HG03064 (cell line): Measurements from ENCODE around the gene ANKRD24.
"Not testable (repeated sequence)": the region's sequence is repeated elsewhere in the genome, so short reads cannot be mapped to it uniquely, and the experiment has no call there.

Experiments
- ATAC-seq: cut with Tn5 transposase; IDR thresholded peaks from one replicate; pipeline ENCODE4 v1.9.1; 2021; ENCODE audit warnings: low read depth; ENCODE audit not compliant: unreplicated experiment

Gene ANKRD24

DNA sequence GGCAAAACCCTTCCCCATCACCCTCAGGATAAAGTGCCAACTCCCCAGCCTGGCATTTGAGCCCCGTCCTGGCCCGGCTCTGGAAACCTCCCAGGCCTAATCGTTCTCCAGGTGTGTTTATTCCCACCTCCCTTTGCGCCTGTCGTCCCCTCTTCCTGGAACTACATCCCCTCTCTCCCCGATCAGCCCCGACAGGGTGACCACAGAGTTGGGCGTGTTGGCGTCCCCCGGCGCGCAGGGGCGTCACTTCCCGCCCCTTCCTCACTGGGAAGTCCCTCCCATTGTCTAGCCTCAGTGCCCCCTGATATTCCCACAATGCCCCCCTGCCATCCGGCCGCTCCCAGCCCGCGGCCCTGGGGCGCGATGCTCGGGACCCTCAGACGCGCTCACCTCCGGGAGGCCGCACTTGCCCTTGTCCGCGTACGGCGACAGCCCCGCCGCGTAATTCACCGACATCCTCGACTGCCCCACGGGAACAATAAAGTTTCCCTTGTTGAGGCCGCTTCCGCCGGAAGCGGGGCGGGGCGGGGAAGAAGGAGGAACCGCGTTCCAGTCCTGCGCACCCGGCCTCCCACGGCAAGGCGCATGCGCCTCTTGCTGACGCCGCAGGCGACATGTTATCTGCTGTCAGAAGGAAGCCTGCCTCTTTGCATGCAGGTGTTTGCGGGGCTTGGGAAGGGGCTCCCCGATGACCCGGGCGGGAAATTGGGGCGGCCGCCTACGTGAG, at the start of gene ANKRD24, which contains the start of gene SIRT6:
ANKRD24 (plus strand) TSS at position 606 of the 727 bp plus-strand sequence. CDS start 3,737 bp downstream, outside the sequence.
SIRT6 (minus strand) TSS at position 480 of the 727 bp plus-strand sequence; CDS start at position 456, 24 bp downstream.
- peak; percentile 46 for ATAC-seq

DNA sequence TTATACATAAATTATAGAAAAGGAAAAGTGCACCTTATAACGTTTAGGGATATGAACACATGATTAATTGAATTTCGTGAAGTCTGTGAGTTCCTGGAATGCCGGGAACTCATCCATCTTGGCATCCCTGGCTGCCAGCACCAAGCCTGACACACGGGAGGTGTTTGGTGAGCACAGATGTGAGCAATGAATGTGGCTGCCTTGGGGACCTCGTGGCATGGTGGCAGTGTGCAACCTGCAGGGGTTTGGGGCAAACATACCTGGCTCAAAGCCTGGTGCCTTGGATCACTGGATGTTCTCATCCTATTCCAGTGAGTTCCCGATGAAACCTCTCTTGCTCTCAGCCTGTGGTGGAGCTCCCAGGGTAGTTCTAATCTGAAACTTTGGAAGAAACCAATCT, 48.1 kb upstream of the ANKRD24 start:
- no peak for ATAC-seq

DNA sequence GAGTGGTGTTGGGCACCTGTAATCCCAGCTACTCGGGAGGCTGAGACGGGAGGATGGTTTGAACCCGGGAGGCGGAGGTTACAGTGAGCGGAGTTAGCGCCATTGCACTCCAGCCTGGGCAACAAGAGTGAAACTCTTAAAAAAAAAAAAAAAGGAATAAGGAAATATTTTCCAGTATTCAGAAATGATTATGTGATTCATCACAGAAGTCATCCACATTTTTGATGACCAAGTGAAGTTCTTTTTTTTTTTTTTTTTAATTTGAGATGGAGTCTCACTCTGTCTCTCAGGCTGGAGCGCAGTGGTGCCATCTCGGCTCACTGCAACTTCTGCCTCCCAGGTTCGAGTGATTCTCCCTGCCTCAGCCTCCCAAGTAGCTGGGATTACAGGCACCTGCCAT, 47.1 kb upstream of the ANKRD24 start:
- not testable (repeated sequence) for ATAC-seq

DNA sequence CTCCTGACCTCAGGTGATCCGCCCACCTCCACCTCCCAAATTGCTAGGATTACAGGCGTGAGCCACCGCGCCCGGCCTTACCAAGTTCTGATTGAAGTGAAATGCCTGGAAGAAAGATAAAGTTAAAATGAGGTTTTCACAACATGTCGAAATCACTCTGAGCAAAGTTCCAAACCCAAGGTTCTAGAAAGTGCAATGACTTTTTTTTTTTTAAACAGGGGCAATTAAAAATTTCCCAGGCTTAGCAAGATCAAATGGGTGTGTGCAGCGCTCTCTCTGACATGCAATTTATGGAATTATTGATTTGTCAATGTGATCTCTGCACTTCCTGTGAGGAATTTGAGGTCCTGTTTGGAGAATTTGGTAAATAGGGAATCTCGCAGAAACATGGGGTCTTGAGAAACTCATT, 45.8 kb upstream of the ANKRD24 start:
- ATAC-seq, result no peak

DNA sequence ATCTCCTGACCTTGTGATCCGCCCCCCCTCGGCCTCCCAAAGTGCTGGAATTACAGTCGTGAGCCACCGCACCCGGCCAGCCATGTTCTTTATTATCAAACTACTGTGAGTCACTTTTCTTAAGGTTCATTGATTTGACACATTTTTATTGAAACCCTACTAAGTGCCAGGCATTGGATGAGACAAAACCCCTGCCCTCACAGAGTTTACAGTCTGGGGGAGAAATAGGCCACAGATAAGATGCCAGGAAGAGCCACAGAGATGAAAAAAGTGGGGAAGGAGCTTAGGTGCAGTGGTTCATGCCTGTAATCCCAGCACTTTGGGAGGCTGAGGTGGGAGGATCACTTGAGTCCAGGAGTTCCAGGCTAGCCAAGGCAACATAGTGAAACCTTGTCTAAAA, 44.0 kb upstream of the ANKRD24 start:
- ATAC-seq, result no peak

DNA sequence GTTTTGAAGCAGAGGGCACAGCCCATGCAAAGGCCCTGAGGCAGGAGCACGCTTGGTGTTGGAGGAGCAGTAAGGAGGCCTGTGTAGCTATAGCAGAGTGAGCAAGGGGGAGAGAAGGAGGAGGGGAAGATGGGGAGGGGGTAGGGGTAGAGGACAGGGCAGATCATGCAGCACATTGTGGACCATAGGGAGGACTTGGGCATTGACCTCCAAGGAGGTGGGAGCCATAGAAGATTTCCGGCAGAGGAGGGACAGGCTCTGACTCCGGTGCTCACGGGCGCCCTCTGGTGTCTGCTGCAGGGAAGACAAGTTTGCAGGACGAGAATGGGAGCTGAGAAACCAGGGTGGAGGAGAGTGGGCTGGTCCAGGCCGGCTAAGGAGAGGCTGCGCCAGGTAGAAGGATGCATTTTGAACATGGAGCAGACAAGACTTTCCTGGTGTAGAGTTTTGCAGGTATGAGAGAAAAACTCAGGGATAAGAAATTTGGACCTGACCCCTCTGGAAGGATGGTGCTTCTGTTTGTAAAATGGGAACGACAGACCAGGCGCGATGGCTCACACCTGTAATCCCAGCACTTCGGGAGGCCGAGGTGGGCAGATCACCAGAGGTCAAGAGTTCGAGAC, 42.8 kb upstream of the ANKRD24 start:
- no peak for ATAC-seq

DNA sequence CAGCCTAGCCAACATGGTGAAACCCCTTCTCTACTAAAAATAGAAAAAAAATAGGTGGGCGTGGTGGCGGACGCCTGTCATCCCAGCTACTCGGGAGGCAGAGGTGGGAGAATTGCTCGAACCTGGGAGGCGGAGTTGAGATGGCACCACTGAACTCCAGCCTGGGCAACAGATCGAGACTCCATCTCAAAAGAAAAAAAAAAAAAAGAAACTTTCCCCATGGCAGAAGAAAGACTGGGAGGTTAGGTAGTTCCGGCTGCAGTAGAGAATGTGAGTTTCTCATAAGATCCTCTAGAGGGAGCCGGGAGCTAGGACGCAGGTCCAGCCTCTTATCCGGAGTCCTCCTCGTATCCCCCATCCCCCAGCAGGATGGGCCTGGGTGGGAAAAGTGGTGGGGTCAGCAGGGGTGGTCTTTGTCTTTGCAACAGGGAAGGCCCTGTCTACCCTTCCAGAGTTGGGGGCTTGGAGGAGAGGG, 42.2 kb upstream of the ANKRD24 start:
- no peak for ATAC-seq

DNA sequence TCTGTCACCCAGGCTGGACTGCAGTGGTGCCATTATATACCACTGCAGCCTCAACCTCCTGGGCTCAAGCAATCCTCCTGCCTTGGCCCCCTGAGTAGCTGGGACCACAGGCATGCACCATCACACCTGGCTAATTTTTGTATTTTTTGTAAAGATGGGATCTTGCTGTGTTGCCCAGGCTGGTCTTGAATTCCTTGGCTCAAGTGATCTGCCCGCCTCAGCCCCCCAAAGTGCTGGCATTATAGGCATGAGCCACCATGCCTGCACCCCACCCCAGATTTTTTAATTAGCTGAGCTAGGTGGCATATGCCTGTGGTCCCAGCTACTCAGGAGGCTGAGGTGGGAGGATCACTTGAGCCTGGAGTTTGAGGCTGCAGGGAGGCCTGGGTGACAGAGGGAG, 39.6 kb upstream of the ANKRD24 start:
- ATAC-seq, result not testable (repeated sequence)

DNA sequence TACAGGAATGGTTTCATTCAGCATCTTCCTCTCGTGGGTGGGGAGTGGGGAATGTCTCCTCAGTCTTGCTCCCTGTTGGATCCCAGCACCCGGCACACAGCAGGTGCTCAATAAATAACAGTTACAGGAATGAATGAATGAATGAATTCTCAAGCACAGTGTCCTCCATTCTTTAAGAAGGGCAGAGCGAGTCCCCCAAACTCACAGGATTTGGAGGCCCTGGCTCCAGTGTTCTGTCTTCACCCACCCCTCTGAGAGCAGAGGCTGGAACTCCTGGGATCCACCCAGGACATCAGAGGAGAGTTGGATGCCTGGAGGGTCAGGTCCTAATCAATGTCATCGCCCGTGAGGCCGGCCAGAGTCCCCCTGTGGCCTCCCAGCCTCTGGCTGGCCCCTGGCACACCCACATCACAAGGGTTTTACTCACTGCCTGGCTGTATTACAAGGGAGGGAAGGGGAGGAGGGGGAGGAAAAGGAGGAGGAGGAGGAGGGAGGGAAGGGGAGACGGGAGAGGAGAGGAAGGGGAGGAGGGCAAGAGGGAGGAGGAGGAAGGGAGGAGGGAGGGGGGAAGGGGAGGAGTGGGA, 37.7 kb upstream of the ANKRD24 start:
- no peak for ATAC-seq

DNA sequence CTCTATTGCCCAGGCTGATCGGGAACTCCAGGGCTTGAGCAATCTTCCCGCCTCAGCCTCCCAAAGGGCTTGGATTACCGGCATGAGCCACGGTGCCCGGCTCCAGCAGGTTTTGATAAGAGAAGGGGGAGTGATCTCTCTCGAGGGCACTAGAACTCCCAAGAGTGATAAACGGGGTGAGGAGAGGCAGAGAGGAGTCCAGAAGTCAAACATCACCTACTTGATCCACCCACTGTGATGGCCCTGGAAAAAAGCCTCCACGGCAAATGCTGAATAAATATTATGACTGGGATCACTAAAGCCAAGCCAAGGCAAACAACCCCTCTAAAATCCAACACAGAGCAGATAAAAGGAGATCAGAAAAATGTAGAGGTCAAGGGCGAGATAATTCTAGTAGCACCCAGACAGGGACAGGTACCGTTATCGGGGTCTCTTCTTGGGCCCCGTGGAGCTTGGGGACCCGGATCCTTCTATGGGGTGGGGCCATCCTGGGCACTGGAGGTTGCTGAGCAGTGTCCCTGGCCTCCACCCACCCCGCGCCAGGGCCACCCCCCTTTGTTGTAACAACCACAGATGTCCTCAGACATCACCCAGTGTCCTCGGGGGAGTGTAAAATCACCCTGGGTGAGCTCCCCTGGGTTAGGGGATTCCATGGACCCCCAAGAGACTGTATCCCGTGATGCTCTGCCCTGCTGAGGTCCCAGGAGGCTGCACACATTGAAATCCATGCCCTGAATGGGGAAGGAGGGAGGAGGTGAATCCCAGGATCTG, 32.8 kb upstream of the ANKRD24 start:
- ATAC-seq, result no peak

DNA sequence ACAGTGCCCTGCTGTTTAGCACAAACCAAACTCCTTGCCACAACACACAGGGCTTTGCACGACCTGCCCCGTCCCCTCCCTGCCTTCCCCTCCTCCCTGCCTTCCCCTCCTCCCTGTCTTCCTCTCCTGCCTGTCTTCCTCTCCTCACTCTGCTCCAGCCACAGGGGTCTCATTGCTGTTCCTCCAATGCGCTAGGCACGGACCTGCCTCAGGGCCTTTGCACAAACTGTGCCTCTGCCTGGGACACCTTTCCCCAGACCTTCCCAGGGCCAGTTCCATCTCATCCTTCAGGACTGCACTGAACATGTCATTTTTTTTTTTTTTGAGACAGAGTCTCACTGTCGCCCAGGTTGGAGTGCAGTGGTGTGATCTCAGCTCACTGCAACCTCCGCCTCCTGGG, 30.9 kb upstream of the ANKRD24 start:
- ATAC-seq, result no peak

DNA sequence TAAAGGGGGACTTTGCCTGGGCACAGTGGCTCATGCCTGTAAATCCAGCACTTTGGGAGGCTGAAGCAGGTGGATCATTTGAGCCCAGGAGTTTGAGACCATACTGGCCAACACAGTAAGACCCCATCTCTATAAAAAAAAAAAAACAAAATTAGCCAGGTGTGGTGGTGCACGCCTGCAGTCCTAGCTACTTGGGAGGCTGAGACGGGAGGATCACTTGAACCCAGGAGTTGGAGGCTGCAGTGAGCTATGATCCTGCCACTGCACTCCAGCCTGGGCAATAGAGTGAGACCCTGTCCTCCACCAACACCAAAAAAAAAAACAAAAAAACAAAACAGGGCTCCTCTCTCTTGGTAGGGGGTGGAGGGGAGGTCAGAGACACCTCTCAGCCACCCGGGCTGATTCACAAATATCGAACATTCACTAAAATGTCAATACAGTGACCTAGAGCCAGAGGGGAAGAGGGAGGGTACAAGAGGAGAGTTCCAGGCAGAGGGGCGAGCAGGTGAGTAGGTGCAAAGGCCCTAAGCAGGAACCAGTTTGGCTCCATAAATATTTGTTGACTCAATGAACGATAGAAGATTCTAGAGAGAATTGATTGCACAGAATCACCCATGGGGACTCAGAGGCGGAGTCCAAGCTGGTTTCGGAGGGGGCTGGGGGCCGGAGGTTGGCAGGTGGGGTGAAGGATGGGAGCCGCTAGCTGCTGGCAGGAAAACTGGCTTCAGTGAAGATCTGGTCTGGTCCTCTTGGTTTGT, 30.1 kb upstream of the ANKRD24 start:
- no peak for ATAC-seq

DNA sequence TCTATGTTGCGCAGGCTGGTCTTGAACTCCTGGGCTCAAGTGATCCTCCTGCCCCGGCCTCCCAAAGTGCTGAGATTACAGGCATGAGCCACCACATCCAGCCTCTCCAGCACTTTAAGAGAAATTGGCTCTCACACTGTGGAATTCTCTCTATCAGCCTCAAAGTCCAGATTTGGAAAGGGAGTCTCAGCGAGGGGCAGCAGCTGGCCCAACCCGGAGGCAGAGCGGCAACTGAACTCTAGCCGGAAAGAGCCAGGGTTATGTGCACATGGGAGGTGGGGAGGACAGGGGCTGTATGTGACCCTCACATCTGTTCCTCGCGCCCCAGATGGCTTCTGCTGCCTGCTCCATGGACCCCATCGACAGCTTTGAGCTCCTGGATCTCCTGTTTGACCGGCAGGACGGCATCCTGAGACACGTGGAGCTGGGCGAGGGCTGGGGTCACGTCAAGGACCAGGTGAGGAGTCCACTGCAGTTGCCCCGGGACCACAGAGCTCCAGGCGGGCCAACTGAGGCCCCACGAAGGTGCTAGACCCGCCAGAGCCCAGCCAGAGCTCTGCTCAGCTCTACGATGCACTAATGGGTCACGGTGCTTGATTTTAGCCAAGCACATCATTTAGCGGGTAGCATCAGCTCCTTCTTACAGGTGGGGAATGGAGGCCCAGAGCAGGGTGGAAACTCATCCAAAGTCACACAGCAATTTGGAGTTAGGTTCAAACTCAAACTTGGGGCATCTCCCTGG, 27.7 kb upstream of the ANKRD24 start:
- no peak for ATAC-seq

DNA sequence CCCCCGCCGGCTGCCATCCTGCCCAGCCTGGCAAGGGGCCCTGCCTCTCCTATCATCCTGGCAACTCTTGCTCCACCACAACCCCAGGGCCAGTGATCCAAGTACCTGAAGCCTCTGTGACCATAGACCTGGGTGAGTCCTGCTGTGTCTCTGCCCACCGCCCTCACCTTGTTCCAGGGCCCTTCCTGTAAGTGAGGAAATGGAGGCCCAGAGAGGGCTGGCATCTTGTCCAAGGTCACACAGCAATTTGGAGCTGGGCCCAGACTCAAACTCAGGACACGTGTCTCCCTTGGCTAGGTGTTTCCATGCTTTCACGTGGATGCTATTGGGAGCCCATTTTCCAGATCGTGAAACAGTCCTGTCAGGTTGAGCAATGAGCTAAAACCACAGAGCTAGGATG, 25.3 kb upstream of the ANKRD24 start:
- ATAC-seq, result no peak

DNA sequence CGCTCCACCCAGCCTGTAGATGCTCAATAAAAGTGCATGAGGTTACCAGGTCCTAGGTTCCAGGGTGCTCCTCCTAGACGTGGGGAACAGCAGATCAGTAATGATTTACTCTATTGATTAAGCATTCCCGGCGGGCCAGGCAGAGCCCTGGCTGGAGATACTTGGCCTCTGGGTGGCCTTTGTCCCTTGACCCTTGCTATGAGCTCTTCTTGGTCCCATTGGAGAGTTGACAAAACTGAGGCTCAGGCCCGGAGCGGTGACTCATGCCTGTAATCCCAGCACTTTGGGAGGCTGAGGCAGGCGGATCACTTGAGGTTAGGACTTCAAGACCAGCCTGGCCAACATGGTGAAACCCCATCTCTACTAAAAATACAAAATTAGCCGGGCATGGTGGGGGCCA, 24.5 kb upstream of the ANKRD24 start:
- not testable (repeated sequence) for ATAC-seq

DNA sequence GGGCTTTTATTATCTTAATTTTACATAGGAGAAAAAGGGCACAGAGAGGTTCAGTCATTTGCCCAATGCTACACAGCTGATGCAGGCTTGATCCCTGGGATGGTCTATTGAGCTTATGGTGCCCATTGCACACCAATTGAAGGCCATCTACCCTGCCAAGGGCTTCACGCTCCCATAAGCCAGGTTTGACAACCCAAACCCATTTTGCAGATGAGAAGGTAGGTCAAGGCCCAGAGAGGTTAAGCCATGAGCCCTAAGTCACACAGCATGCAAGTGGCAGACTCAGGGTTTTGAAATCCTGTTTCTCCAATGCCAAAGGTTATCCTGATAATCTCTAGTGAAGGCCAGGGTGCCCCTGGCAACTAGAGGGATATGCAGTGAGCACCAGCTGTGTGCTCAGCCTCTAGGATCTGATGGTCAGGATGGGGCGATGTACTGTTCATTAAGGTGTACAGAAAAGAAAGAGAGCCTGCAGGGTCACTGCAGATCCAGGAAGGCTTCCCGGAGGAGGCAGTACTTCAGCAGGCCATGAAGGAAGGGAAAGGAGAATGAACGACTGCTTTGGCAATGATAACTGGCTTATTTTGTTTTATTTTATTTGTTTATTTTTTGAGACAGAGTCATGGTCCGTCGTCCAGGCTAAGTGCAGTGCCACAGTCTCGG, 20.9 kb upstream of the ANKRD24 start:
- ATAC-seq, result no peak

DNA sequence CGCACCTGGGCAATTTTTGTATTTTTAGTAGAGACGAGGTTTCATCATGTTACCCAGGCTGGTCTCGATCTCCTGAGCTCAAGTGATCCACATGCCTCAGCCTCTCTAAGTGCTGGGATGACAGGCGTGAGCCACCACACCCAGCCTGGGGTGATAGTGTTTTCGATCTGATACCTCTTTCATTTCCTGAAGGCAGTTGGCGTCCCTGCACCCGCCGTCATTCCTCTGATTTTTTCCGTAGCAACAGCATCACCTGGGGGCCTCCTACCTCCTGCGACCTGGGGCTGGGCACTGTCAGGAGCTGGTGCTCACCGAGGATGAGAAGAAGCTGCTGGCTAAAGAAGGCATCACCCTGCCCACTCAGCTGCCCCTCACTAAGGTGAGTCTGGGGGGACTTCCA, 18.2 kb upstream of the ANKRD24 start:
- no peak for ATAC-seq

DNA sequence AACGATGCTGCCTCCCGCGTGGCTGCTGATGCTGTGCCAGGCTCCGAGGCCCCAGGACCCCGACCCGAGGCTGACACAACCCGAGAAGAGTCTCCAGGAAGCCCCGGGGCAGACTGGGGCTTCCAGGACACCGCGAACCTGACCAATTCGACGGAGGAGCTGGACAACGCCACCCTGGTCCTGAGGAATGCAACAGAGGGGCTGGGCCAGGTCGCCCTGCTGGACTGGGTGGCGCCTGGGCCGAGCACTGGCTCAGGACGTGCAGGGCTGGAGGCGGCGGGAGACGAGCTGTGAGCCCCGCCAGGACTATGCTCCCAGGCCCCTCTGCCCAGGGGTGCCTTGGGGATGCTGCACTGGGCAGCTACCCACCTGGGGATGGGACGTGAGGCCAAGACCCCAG, 10.8 kb upstream of the ANKRD24 start:
- ATAC-seq, result no peak

DNA sequence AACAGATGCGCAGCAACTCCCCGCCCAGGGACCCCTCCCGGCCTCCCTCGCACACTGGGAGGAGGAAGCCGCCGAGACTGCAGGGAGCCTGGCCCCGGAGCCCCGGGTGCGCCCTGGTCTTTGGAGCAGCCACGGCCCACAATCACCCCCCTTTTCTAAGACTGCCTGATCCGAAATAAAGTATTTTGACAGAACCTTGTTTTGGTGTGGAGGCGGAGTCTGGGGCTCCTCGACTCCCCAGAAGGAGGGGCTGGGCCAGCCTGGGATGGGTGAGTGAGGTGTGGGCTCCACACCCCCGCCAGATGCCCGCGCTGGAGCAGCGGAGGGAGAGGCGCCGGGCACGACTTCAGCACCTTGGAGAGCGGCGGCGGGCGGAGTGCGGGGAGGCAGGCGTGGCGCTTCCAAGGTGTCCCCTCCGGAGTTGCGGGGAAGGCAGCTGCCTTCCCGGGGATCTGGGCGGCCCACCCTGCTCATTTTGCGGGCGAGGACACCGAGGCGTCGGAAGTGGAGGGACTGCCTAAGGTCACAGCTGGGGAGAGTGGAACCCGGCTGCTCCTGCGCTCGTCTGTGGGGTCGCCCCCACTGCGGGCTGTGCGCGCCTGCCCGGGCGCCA, 9.5 kb upstream of the ANKRD24 start:
- ATAC-seq, result no peak
